ENCODE measurements around the gene MYO5A. TPM values are rescaled to one million over a fixed set of nuclear protein-coding genes. Genes with fewer than 3 reads are reported as not detected.

The MYO5A gene
- total and polyA plus RNA-seq, 9 of the 15 experiments (the other 6 are each of a cell fraction or from before 2014, with no cell fraction given) = 0.03 to 0.82 (median 0.40) TPM

DNA sequence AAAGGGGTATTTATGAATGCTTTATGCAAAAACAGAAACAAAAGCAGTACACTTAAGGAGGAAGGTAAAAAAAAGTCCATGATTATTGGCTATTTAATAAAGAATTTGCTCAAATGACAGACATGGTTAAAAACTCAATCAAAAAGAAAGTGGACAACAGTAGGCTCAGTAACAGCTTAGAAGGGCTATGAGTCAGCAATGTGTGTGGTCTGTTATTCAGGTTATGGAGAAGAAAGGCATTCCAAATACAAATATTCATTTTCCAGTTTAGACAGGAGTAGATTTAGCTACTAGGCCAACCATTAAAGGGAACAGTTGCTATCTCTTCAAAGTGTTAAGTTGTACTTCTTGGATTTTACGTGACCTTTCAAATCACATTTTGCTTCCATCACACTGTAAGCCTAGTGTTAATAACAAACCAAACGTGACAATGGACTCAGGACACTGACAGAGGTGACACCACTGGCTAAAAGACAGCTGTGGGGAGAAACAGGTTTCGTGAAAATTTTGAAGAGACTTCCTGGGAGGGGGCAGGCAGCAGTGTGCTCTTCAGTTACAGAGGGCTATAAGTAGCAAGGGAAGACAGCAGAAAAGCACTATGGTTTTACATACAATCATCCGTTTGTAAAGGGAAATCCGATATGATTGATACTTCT, 191.4 kb downstream of the MYO5A start:
- H2AFZ ChIP-seq (ENCODE audit: low read depth, low read length) = no peak overlapping the region
- no TSS peak for BruUV-seq (replicated peaks)
- POLR2A ChIA-PET = no interaction called here
- in situ Hi-C loops (cut with MboI) = no loop called here
- ATAC-seq = no peak
- TF ChIP-seq NFE2 (IDR thresholded peaks at IDR 0.05; ENCODE audit: low read depth) = 0 out of 2 replicates have a peak, but pooled peaks have one; percentile 14
- TF ChIP-seq, protein P1, sequence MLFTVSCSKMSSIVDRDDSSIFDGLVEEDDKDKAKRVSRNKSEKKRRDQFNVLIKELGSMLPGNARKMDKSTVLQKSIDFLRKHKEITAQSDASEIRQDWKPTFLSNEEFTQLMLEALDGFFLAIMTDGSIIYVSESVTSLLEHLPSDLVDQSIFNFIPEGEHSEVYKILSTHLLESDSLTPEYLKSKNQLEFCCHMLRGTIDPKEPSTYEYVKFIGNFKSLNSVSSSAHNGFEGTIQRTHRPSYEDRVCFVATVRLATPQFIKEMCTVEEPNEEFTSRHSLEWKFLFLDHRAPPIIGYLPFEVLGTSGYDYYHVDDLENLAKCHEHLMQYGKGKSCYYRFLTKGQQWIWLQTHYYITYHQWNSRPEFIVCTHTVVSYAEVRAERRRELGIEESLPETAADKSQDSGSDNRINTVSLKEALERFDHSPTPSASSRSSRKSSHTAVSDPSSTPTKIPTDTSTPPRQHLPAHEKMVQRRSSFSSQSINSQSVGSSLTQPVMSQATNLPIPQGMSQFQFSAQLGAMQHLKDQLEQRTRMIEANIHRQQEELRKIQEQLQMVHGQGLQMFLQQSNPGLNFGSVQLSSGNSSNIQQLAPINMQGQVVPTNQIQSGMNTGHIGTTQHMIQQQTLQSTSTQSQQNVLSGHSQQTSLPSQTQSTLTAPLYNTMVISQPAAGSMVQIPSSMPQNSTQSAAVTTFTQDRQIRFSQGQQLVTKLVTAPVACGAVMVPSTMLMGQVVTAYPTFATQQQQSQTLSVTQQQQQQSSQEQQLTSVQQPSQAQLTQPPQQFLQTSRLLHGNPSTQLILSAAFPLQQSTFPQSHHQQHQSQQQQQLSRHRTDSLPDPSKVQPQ (CRISPR knock-in tag; IDR thresholded peaks at IDR 0.05; ENCODE audit: borderline replicate concordance) = no peak
- no peak for TF ChIP-seq ZNF609 (CRISPR knock-in tag; IDR thresholded peaks at IDR 0.05; ENCODE audit: borderline replicate concordance)
- TF ChIP-seq HDGF (IDR thresholded peaks at IDR 0.05) = no peak
- H3K27ac ChIP-seq (ENCODE audit: extremely low read depth, low read depth, low read length) = no peak overlapping the region
- FAIRE-seq = no peak
- H3K79me2 ChIP-seq (ENCODE audit: control insufficient read depth, insufficient read depth, low read length) = no peaks in the 10 kb centered on the region
- H3K4me1 ChIP-seq (replicated peaks in 1 of 2; ENCODE audit: control insufficient read depth in 2 of 2, insufficient read depth in 2 of 2, low read length in 2 of 2) = no peaks in the 10 kb centered on the region
- no peaks in the 10 kb centered on the region for H3K9me1 ChIP-seq (ENCODE audit: control insufficient read depth, insufficient read depth, low read length)
- no peak for DNase-seq (ENCODE audit: extremely low read depth in 1 of 4, low spot score in 3 of 4)
- H4K20me1 ChIP-seq (replicated peaks; ENCODE audit: control insufficient read depth, insufficient read depth, low read length) = no peaks in the 10 kb centered on the region
- H3K27me3 ChIP-seq (ENCODE audit: control insufficient read depth in 2 of 2, insufficient read depth in 2 of 2, low read length in 2 of 2) = peaks cover 12% of the 10 kb centered on the region in 2 experiments; a peak in 4 of 5 replicates
- H3K4me3 ChIP-seq = no peak overlapping the region
- H3K9ac ChIP-seq (ENCODE audit: insufficient read depth in 1 of 2, low read depth in 2 of 2, low read length in 2 of 2) = no peak overlapping the region
- 0% methylated on average over 5 of the region's 5 CpGs for WGBS (ENCODE audit: insufficient coverage, low coverage, missing lambda C conversion rate)
- H3K36me3 ChIP-seq (ENCODE audit: control insufficient read depth, insufficient read depth, low read length) = no peaks in the 10 kb centered on the region
- CTCF ChIA-PET (ENCODE audit: low intra/inter-chr PET ratio) = interaction anchor here (0.6 kb wide), 1 partner anchor 16 kb away, joined by 3 read pairs; no protein-coding TSS in a partner anchor
- H3K4me2 ChIP-seq (ENCODE audit: insufficient read depth, low read length) = no peak overlapping the region
- intact Hi-C loops (cut with micrococcal nuclease) = loop anchor here (10.0 kb wide), 1 partner anchor 127 kb away; no protein-coding TSS in a partner anchor
- H3K9me3 ChIP-seq (replicated peaks; ENCODE audit: control insufficient read depth, insufficient read depth, low read depth, low read length) = no peaks in the 10 kb centered on the region

Measured in K562 (cell line).